ENCODE data around the gene PRKCE.

GRCh38 chr2:45979065-45979464 lies 327.6 kb downstream of the PRKCE start:
- TF ChIP-seq POLR2AphosphoS5 (IDR thresholded peaks at IDR 0.05; ENCODE audit: low read depth, low read length) (no peak), TAF1 (IDR thresholded peaks at IDR 0.05; ENCODE audit: borderline replicate concordance, low read depth, low read length) (no peak)
